HepG2 (cell line): ENCODE results near the gene FURIN. TPM values are rescaled to one million over a fixed set of nuclear protein-coding genes. Genes with fewer than 3 reads are reported as not detected.
A peak's percentile ranks its signal among the peaks of the same experiment; 100 is the strongest.

ENCODE experiments used
- ATAC-seq: fragments of 200-7000 bp; cut with Tn5 transposase; 3 replicates; pipeline ENCODE4 v1.9.1; 2020; ENCODE audit warnings: mild to moderate bottlenecking, moderate library complexity
- BruUV-seq: library from RNA; stranded (reverse); fragments of 400-500 nt; replicated peaks from 2 replicates; lab custom pipeline; 2021; lab: Mats Ljungman, UMichigan
- CTCF ChIA-PET: fragments of 300-600 bp; formaldehyde crosslinking; extraction: SDS; loops from one replicate; lab custom pipeline; 2021; ENCODE audit warnings: low total read pairs, inconsistent platforms, low intra/inter-chr PET ratio; lab: Yijun Ruan, JAX
- POLR2A ChIA-PET: fragments of 350-600 bp; sonication (Branson Sonifier 250); formaldehyde crosslinking; loops from one replicate; lab custom pipeline; 2020; ENCODE audit warnings: antibody characterized with exemption, inconsistent platforms; lab: Yijun Ruan, JAX
- DNase-seq: peaks from one replicate; pipeline ENCODE4 v3.0.0-alpha.2; 2015; ENCODE audit warnings: low spot score
- FAIRE-seq: peaks from 3 replicates; lab custom pipeline; 2011; peaks lifted over from hg19 to GRCh38; lab: Jason Lieb, UNC
- H2AFZ ChIP-seq: one replicate; pipeline ENCODE4 v1.6.1; 2011; ENCODE audit warnings: low read length, inconsistent platforms
- H3K27ac ChIP-seq: fragments of 300-600 bp; 3 replicates; pipeline ENCODE4 v1.8.0; 2011; ENCODE audit warnings: mixed run types, mild to moderate bottlenecking, mixed read lengths, low read length, inconsistent platforms; ENCODE audit not compliant: insufficient read depth; ENCODE audit errors: extremely low read length
- H3K27me3 ChIP-seq, 2 experiments: fragments of 200-600 bp in 1 of 2; 2 replicates in 1 of 2; 3 replicates in 1 of 2; pipeline versions ENCODE4 v1.6.0 to v1.8.0; 2011; ENCODE audit warnings: low read length in 2 of 2, mild to moderate bottlenecking in 2 of 2, moderate library complexity in 2 of 2, inconsistent platforms in 1 of 2; ENCODE audit not compliant: insufficient read depth in 2 of 2, control insufficient read depth in 1 of 2
- H3K36me3 ChIP-seq, 2 experiments: fragments of 200-600 bp in 1 of 2; replicated peaks in 1 of 2; 2 replicates in 1 of 2; 3 replicates in 1 of 2; pipeline versions ENCODE4 v1.5.1 to v1.8.0; 2011; ENCODE audit warnings: low read length in 2 of 2, inconsistent platforms in 1 of 2; ENCODE audit not compliant: insufficient read depth in 2 of 2, control insufficient read depth in 1 of 2
- H3K4me1 ChIP-seq: 2 replicates; pipeline ENCODE4 v1.5.1; 2012; ENCODE audit warnings: low read length, inconsistent platforms; ENCODE audit not compliant: insufficient read depth
- H3K4me2 ChIP-seq: 2 replicates; pipeline ENCODE4 v1.6.0; 2011; ENCODE audit warnings: low read depth, low read length, inconsistent platforms
- H3K4me3 ChIP-seq, 3 experiments: fragments of 200-600 bp in 1 of 3; sonication (generic), shearing (Covaris generic) in 1 of 3; replicated peaks in 1 of 3; 2 replicates each; pipeline ENCODE4 v1.5.1; 2011 to 2016; ENCODE audit warnings: low read length in 3 of 3, inconsistent platforms in 2 of 3, low read depth in 2 of 3, mild to moderate bottlenecking in 2 of 3, control low read depth in 1 of 3, mixed read lengths in 1 of 3; ENCODE audit not compliant: insufficient read depth in 1 of 3
- H3K79me2 ChIP-seq: one replicate; pipeline ENCODE4 v1.6.1; 2011; ENCODE audit warnings: low read length, inconsistent platforms; ENCODE audit not compliant: insufficient read depth
- H3K9ac ChIP-seq: 2 replicates; pipeline ENCODE4 v1.6.0; 2011; ENCODE audit warnings: mild to moderate bottlenecking, low read depth, low read length, inconsistent platforms; ENCODE audit not compliant: insufficient read depth
- H3K9me3 ChIP-seq: 2 replicates; pipeline ENCODE4 v1.5.1; 2012; ENCODE audit warnings: mild to moderate bottlenecking, low read length
- H4K20me1 ChIP-seq: 2 replicates; pipeline ENCODE4 v1.6.0; 2011; ENCODE audit warnings: inconsistent platforms, mild to moderate bottlenecking, low read length, moderate library complexity; ENCODE audit not compliant: insufficient read depth
- ATM ChIP-seq: fragments of 450-650 bp; IDR thresholded peaks from 2 replicates; pipeline ENCODE4 v1.7.1; 2017; ENCODE audit warnings: mild to moderate bottlenecking, borderline replicate concordance
- CENPX ChIP-seq: sonication (generic); formaldehyde crosslinking; IDR thresholded peaks from 2 replicates; pipeline ENCODE4 v1.9.0; 2021; ENCODE audit warnings: mild to moderate bottlenecking, missing genetic modification reagents, moderate library complexity
- HES4 ChIP-seq: sonication (generic); formaldehyde crosslinking; IDR thresholded peaks from 2 replicates; pipeline ENCODE4 v1.9.0; 2021; ENCODE audit warnings: mild to moderate bottlenecking, missing genetic modification reagents, borderline replicate concordance
- KLF6 ChIP-seq: IDR thresholded peaks from 2 replicates; pipeline ENCODE4 v1.8.0; 2016; ENCODE audit warnings: missing biosample characterization, missing genetic modification reagents
- MAZ ChIP-seq, 2 experiments: sonication (generic) in 1 of 2; formaldehyde crosslinking in 1 of 2; IDR thresholded peaks; 2 replicates each; pipeline versions ENCODE4 v1.5.0 to v1.6.1; 2012 to 2020; ENCODE audit warnings: low read depth in 2 of 2, mild to moderate bottlenecking in 2 of 2, borderline replicate concordance in 1 of 2, improper control_type of control experiment in 1 of 2, low read length in 1 of 2, missing genetic modification reagents in 1 of 2, moderate library complexity in 1 of 2
- PRPF4 ChIP-seq: fragments of 200-400 bp; formaldehyde crosslinking; IDR thresholded peaks from 2 replicates; pipeline ENCODE4 v1.6.1; 2016; ENCODE audit warnings: low read length, low read depth; ENCODE audit not compliant: poor library complexity, severe bottlenecking
- RBAK ChIP-seq: sonication (generic); formaldehyde crosslinking; IDR thresholded peaks from 2 replicates; pipeline ENCODE4 v1.5.1; 2020; ENCODE audit warnings: mild to moderate bottlenecking, missing genetic modification reagents
- TFAP4 ChIP-seq: sonication (generic); IDR thresholded peaks from 2 replicates; pipeline ENCODE4 v1.6.1; 2016; ENCODE audit warnings: low read depth, borderline replicate concordance
- WIZ ChIP-seq: sonication (generic); formaldehyde crosslinking; IDR thresholded peaks from 2 replicates; pipeline ENCODE4 v1.5.1; 2020; ENCODE audit warnings: mild to moderate bottlenecking, missing genetic modification reagents
- ZBTB34 ChIP-seq: sonication (generic); formaldehyde crosslinking; IDR thresholded peaks from 2 replicates; pipeline ENCODE4 v1.8.0; 2022; ENCODE audit warnings: mild to moderate bottlenecking, missing genetic modification reagents
- ZNF44 ChIP-seq: sonication (generic); formaldehyde crosslinking; IDR thresholded peaks from 2 replicates; pipeline ENCODE4 v1.5.1; 2020; ENCODE audit warnings: mild to moderate bottlenecking, missing genetic modification reagents
- ZNF770 ChIP-seq: sonication (generic); formaldehyde crosslinking; IDR thresholded peaks from 2 replicates; pipeline ENCODE4 v1.5.0; 2020; ENCODE audit warnings: mild to moderate bottlenecking, missing genetic modification reagents
- WGBS: methylation state at CpG from one replicate; pipeline ENCODE4 v1.1.6; 2017; ENCODE audit warnings: low lambda C conversion rate; 5-methylcytosine and 5-hydroxymethylcytosine counted together
- in situ Hi-C: cut with HindIII; loops from 2 replicates; pipeline ENCODE4 v1.10.0; 2017; ENCODE audit warnings: low pct_unique_long_range_greater_than_20kb; ENCODE audit not compliant: extremely low pct_ligation_motif_present
- intact Hi-C: fragments of 100-400 bp; cut with micrococcal nuclease; formaldehyde crosslinking; loops from one replicate; pipeline ENCODE4 v1.10.0; 2022; ENCODE audit not compliant: unreplicated experiment
- polyA plus RNA-seq, 8 experiments: library from polyadenylated mRNA; depleted of rRNA in 3 of 8; stranded (reverse) in 7 of 8; unstranded in 1 of 8; fragments of >200 nt; fragmentation: Illumina TruSeq in 4 of 8; extraction: Trizol in 4 of 8; gene quantifications; 2 replicates each; pipeline versions ENCODE4 v1.2.1 to v1.2.3, GENCODE V29; 2011 to 2016; ENCODE audit warnings: low read depth in 4 of 8, missing spikeins in 1 of 8, mixed read lengths in 1 of 8; ENCODE audit not compliant: insufficient read depth in 1 of 8
- total RNA-seq, 5 experiments: library from RNA; depleted of rRNA; stranded (reverse); fragments of >200 nt; fragmentation: Illumina TruSeq; extraction: Trizol; gene quantifications; 2 replicates each; pipeline ENCODE4 v1.2.3, GENCODE V29; 2016; ENCODE audit warnings: low read depth in 1 of 5

The FURIN gene
- total and polyA plus RNA-seq, 2 of the 13 experiments (the other 11 are each of a cell fraction or from before 2014, with no cell fraction given), result 15.2 to 17.4 TPM

- H3K27me3 ChIP-seq, result peaks cover 2 to 31% of the 10 kb centered on the region in 2 experiments; a peak in 3 of 5 replicates
- H3K36me3 ChIP-seq, result no peaks in the 10 kb centered on the region
- WGBS, result 64% methylated on average over 15 of the region's 18 CpGs
- intact Hi-C loops (no loop called here), in situ Hi-C loops (no loop called here)
- H3K4me1 ChIP-seq, result peaks cover 42% of the 10 kb centered on the region
- TF ChIP-seq ZNF44 (CRISPR knock-in tag) (no peak), ZNF770 (peak; percentile 22; the same call in 1 of the 2 replicates), RBAK (CRISPR knock-in tag) (0 out of 2 replicates have a peak, but pooled peaks have one; percentile 34)
- H2AFZ ChIP-seq, result no peak overlapping the region
- FAIRE-seq, result no peak
- H3K9ac ChIP-seq, result no peak overlapping the region
- no peaks in the 10 kb centered on the region for H3K79me2 ChIP-seq
- ChIA-PET CTCF (no interaction called here), POLR2A (no interaction called here)
- BruUV-seq, result no TSS peak
- ATAC-seq, result no peak
- no peaks in the 10 kb centered on the region for H4K20me1 ChIP-seq
- no peaks in the 10 kb centered on the region for H3K9me3 ChIP-seq
- H3K4me2 ChIP-seq, result no peak overlapping the region
- no peak for DNase-seq
- no peak overlapping the region for H3K27ac ChIP-seq
- H3K4me3 ChIP-seq, result no peak overlapping the region
Observed at GRCh38 chr15:90840157-90840855, 28.1 kb upstream of the FURIN start.

GRCh38 chr15:90840954-90841353 lies 27.4 kb upstream of the FURIN start:
- no peaks in the 10 kb centered on the region for H3K36me3 ChIP-seq

More at GRCh38 chr15:90840954-90841353, 27.4 kb upstream of the FURIN start:
- ChIA-PET POLR2A (no interaction called here), CTCF (no interaction called here)
- WGBS, result 7% methylated on average over 8 of the region's 8 CpGs
- Histone ChIP-seq H3K9me3 (no peaks in the 10 kb centered on the region), H4K20me1 (no peaks in the 10 kb centered on the region), H3K27me3 (peaks cover 2 to 31% of the 10 kb centered on the region in 2 experiments; a peak in 3 of 5 replicates), H3K4me2 (0 out of 2 replicates have a peak overlapping the region, but pooled peaks have one; percentile 10), H2AFZ (no peak overlapping the region), H3K9ac (no peak overlapping the region), H3K27ac (no peak overlapping the region), H3K4me3 (no peak overlapping the region), H3K4me1 (peaks cover 45% of the 10 kb centered on the region), H3K79me2 (no peaks in the 10 kb centered on the region)
- no peak for TF ChIP-seq ZBTB34 (CRISPR knock-in tag)
- TF ChIP-seq HES4 (CRISPR knock-in tag), result no peak
- TF ChIP-seq MAZ (IDR thresholded peaks at IDR 0.05; ENCODE audit: borderline replicate concordance, low read depth, low read length), result no peak
- TF ChIP-seq MAZ (CRISPR knock-in tag; IDR thresholded peaks at IDR 0.05; ENCODE audit: low read depth), result no peak
- no peak for TF ChIP-seq KLF6 (CRISPR knock-in tag)
- TF ChIP-seq CENPX (CRISPR knock-in tag), result no peak
- TF ChIP-seq WIZ (CRISPR knock-in tag), result no peak
- no peak for TF ChIP-seq ATM
- TF ChIP-seq TFAP4, result no peak
- TF ChIP-seq PRPF4, result no peak
- intact Hi-C loops (no loop called here), in situ Hi-C loops (no loop called here)
- ATAC-seq (no peak), DNase-seq (peak; percentile 41), FAIRE-seq (peak; percentile 46)
- BruUV-seq, result no TSS peak
